Measurements from ENCODE around the gene BANF2.
"Not testable (repeated sequence)": the region's sequence is repeated elsewhere in the genome, so short reads cannot be mapped to it uniquely, and the experiment has no call there.

BANF2 gene

DNA sequence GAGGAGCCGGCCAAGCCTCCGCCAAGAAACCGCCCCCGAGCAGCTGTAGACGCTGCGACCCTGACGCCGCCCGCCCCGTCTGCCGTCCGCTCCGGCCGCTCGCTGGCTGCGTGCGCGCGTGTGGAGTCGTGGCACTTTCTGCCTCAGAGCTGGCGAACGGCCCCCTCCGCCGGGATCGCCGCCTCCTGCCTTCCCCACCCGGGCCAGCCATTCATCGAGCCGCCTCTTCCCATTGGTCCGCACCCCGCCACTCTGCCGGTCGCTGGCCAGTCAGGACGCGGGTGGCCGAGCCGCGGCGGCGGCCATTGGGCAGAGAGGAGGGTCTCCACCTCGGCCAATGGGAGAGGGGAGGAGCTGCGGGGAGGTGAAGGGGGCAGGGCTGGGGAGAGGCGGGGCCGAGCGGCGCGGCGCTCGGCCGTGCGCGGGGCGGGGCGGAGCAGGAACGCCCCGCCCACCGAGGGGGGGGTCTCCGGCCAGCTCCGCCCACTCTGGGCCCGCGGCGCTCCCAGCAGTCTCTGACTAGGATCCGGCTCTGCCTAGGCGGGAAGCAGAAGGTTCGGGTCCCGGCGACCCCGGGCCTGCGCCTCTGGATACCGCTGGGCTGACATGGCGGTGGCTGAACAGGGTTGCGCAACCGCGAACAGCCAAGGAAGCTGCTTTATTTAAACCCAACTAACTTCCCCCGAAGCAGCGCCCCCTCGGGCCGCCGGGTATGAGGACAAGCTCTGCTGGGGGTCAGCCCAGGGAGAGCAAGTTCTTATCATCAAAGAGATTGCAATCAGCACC lies 17.5 kb upstream of the BANF2 start, which contains the start of gene RRBP1:
TSS of gene RRBP1 (minus strand) at position 140 of the 786 bp plus-strand sequence. CDS start 21,735 bp downstream, outside the sequence.
- peak; percentile 82 to 100 (median 99) for DNase-seq

DNA sequence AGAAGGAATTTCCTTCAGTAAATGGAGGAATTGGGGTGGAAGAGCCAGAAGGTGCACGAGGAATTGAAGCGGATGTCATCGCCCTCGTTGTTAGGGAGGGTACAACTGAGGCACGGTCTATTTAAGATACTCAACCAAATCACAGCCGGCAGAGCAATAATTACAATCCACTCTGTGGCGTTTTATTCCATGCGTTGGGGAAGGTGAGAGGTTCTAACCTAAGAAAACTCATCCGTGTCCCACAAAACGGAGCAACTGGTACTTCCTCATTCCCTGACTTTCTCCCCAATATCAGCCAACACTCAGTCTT lies 16.9 kb upstream of the BANF2 start:
- DNase-seq, result no peak

DNA sequence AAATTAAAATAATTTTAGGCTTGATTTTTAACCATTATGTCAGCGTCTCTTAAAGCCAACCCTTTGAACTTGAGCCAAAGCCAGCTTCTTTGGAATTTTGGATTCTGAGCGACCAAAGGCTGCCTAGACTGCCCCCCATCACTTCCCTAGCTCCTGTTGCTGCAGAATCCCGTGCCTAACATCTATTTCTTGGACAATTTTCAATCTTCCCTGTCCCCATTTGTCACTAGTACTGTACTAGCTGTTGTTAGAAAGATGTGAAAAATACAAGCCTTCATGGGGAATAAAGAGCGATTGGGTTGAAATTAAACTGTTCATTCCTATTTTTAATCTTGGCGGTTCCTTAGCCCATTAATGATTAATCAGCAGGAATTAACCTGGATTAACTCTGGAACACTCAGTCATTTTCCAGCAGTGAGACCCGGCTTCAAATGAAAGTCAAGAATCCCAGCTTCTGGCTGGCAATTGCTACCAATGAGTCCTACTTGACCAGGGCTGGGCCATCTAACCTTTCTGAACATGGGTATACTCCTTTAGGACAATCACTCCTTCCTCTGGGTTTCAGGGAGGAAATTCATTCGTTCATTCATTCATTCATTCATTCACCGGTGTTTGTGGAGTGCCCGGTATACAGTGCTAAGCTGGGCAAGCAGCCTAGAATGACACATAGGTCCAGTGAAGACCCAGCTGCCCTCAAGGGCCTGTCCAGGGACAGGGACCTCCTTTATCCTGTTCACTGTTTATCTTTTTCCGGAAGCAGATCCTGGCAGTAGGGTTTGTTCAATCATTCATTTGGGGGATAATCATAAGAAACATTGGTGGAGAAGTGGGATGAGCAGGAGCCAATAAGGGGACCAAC lies 16.3 kb upstream of the BANF2 start:
- no peak for DNase-seq

GRCh38 chr20:17684077-17684888 lies 15.5 kb upstream of the BANF2 start:
- DNase-seq, result no peak

- DNase-seq, result no peak
These were observed 14.6 kb upstream of the BANF2 start for GRCh38 chr20:17685168-17685567.

DNA sequence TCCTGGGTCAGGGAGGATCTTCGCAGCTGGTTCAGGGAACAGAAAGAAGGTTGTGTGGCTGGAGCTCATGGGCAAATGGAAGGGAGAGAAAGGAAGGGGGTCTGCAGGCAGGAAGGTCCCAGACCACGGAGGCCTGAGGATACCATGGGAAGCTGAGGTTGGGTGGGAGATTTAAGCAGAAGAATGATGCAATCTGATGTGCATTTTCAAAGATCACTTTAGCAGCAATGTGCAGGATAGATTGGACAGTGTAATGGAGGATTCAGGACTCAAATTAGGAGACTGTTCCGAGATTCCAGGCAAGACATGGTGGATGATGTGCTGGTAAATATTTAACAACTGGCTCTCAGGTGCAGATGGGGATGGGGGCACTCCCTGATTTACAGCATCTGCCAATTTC lies 12.0 kb upstream of the BANF2 start:
- no peak for DNase-seq

- DNase-seq, result no peak
These were observed 10.8 kb upstream of the BANF2 start for GRCh38 chr20:17688965-17689364.

DNA sequence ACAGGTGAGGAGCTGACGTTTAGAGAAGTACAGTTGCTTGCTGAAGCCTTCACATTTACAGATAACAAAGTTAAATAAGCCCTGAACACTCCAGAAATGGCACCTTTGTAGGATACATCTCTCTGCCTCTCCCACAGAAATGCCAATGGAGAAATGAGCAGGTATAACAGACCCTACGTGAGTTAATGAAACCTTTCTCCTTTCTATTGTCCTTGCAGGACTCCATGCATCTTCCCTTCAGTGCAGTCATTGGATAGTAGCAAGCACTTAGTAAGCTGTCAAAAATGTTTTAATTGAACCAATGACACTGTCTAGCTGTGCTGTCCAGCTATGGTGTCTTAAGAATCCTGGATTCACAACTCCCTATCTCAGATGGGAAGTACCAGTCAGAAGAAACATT lies 9.6 kb upstream of the BANF2 start:
- DNase-seq, result no peak

DNA sequence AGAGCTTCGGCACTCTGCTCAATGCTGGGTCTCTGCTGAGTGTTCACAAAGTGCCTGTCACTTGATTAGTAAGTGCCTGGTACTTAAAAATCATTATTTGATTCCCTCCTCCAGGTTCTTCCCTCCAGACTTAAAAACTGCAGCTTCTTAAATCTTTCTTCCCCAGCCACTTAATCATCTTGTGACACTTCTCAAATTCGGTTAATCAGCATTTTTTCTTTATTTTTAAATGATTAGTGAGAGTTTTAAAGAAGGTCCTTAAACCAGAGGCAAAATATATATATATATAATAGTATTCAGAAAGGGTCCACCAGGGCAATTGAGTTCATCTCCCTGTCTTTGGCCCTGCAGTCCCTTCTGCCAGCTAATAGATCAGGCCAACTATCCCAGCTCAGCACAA lies 8.0 kb upstream of the BANF2 start:
- DNase-seq, result no peak

GRCh38 chr20:17693444-17694001 lies 6.2 kb upstream of the BANF2 start:
- peak in 11 of 58 donors; percentile 5 to 65 (median 10) for DNase-seq

GRCh38 chr20:17694767-17695166 lies 5.0 kb upstream of the BANF2 start:
- DNase-seq, result no peak

GRCh38 chr20:17696287-17696686 lies 3.5 kb upstream of the BANF2 start:
- no peak for DNase-seq

- DNase-seq, result no peak
These were observed 2.6 kb upstream of the BANF2 start for GRCh38 chr20:17697171-17697570.

DNA sequence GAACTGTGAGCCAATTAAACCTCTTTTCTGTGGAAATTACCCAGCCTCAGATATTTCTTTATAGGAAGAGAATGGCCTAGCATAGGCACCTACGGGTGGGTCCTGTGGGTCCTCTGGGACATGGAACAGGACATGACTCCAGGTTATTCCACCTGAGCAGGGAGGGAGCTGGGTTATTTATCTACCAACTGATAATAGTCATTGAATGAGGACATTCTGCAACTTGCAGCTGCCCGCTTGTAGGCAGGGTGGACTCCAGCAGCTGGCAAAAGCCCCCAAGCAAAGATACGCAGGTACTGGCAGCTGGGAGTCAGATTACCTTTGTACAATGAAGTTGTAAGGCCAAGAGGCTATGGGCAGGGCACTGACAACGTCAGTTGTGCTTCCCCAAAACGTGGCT lies 1.4 kb upstream of the BANF2 start:
- DNase-seq, result no peak

- DNase-seq, result no peak
These were observed 871 bp downstream of the BANF2 start for GRCh38 chr20:17700637-17701036.

DNA sequence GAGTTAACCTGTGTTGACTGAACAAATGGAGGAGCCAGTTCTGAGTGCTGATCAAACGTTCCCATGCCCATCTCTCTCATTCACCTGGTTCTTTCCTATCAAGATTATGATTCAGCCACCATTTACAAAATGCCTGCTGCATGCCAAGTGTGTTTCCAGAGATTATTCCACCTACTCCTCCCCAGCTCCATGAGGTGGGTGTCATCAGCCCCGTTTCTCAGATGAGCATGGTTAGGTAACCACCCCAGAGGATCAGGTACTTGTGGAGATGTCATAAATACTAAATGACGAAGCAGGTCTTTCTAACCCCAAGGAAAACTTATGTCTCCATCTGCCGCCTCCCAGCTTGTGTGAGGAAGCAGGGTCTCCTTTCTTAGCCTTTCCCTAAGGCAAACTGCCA lies 2.1 kb downstream of the BANF2 start:
- DNase-seq, result no peak

DNA sequence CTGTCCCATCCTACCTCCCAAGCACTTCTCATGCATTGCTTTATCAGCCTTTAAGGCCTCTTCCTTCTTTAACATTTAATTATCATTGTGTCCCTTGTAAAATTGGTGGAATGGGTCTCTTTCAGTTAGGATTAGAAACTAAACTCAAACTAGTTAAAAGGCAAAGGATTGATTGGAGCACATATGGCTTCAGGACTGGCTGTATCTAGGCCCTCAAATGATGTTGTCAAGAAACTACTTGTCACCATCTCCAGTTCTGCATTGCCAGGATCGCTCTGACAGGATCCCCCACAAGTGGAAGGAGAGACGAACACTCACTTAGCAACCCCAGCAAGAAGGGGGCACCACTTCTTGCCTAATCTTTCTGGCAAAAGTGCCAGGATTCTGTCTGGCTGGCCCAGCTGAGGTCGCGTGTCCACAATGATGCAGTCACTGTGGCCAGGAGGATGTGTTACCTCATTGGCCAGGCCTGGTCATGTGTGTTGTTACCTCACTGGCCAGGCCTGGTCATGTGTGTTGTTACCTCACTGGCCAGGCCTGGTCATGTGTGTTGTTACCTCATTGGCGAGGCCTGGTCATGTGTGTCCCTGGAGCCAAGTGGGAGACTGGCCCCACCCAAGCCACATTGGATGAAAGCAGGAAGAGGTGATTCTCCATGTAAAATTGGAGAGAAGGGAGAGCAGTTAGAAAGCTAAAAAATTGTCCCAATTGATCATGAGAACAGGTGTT lies 5.0 kb downstream of the BANF2 start:
- no peak for DNase-seq

GRCh38 chr20:17705916-17706315 lies 6.2 kb downstream of the BANF2 start:
- no peak for DNase-seq

GRCh38 chr20:17706632-17707031 lies 6.9 kb downstream of the BANF2 start:
- DNase-seq, result no peak

DNA sequence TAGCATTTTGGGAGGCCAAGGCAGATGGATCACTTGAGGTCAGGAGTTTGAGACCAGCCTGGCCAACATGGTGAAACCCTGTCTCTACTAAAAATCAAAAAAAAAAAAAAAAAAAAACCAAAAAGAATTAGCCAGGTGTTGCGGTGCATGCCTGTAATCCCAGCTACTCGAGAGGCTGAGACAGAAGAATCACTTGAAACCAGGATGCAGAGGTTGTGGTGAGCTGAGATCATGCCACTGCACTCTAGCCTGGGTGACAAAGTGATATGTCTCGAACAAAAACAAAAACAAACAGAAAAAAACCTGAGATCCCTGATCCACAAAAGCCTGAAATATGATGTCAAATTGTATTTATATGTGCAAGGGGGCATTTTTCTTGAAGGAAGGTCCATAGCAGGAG lies 8.2 kb downstream of the BANF2 start:
- DNase-seq, result not testable (repeated sequence)

Measured in anterior cingulate cortex (tissue), 58 donors.